CD4-positive, CD25-positive, alpha-beta regulatory T cell (primary cell): Measurements from ENCODE around the gene ISCU. TPM values are rescaled to one million over a fixed set of nuclear protein-coding genes. Genes with fewer than 3 reads are reported as not detected.

ENCODE experiments used
- ATAC-seq, 2 donors: fragments of 150-1000 bp; cut with Tn5 transposase; one replicate each; pipeline ENCODE4 v1.10.0; 2021; ENCODE audit warnings: low read depth in 2 of 2, moderate number of reproducible peaks in 2 of 2, moderate library complexity in 1 of 2
- DNase-seq, 3 donors: peaks; one replicate each; pipeline versions ENCODE4 v3.0.0 to v3.0.0-alpha.2; 2012 to 2022; ENCODE audit warnings: mixed read lengths in 1 of 3
- H3K27ac ChIP-seq: one replicate; pipeline ENCODE4 v1.7.0; 2013; ENCODE audit warnings: mild to moderate bottlenecking, low read length; ENCODE audit not compliant: insufficient read depth, poor library complexity, severe bottlenecking
- H3K27me3 ChIP-seq: one replicate; pipeline ENCODE4 v1.7.0; 2013; ENCODE audit warnings: low read length; ENCODE audit not compliant: control insufficient read depth, insufficient read depth
- H3K36me3 ChIP-seq: one replicate; pipeline ENCODE4 v1.7.0; 2013; ENCODE audit warnings: mild to moderate bottlenecking, low read length, moderate library complexity; ENCODE audit not compliant: control insufficient read depth, insufficient read depth
- H3K4me1 ChIP-seq: 2 replicates; pipeline ENCODE4 v1.7.0; 2013; ENCODE audit warnings: mild to moderate bottlenecking, low read length; ENCODE audit not compliant: insufficient read depth, control insufficient read depth, poor library complexity, severe bottlenecking
- H3K4me3 ChIP-seq: one replicate; pipeline ENCODE4 v1.7.0; 2013; ENCODE audit warnings: low read depth, mild to moderate bottlenecking, low read length, moderate library complexity
- H3K9me3 ChIP-seq, 2 experiments: 1 replicate in 1 of 2; 2 replicates in 1 of 2; pipeline ENCODE4 v1.7.0; 2013; ENCODE audit warnings: low read length in 2 of 2, mild to moderate bottlenecking in 1 of 2, moderate library complexity in 1 of 2; ENCODE audit not compliant: control insufficient read depth in 2 of 2
- H3K27ac Mint-ChIP-seq, 3 donors: one replicate each; pipeline ENCODE4 v1.8.0; 2020 to 2022; ENCODE audit warnings: mild to moderate bottlenecking in 3 of 3, mixed read lengths in 3 of 3, moderate library complexity in 2 of 3
- H3K27me3 Mint-ChIP-seq: one replicate; pipeline ENCODE4 v1.8.0; 2022; ENCODE audit warnings: mild to moderate bottlenecking, mixed read lengths
- H3K36me3 Mint-ChIP-seq: one replicate; pipeline ENCODE4 v1.8.0; 2020; ENCODE audit warnings: mixed read lengths
- H3K4me1 Mint-ChIP-seq, 4 donors: one replicate each; pipeline ENCODE4 v1.8.0; 2020 to 2022; ENCODE audit warnings: mixed read lengths in 4 of 4, mild to moderate bottlenecking in 1 of 4
- H3K4me3 Mint-ChIP-seq, 4 donors: one replicate each; pipeline ENCODE4 v1.8.0; 2020 to 2022; ENCODE audit warnings: mild to moderate bottlenecking in 4 of 4, mixed read lengths in 4 of 4, moderate library complexity in 3 of 4
- H3K9me3 Mint-ChIP-seq, 7 donors: one replicate each; pipeline ENCODE4 v1.8.0; 2020 to 2022; ENCODE audit warnings: mixed read lengths in 7 of 7, mild to moderate bottlenecking in 3 of 7, moderate library complexity in 2 of 7
- polyA plus RNA-seq, 4 donors: library from polyadenylated mRNA; unstranded; fragments of 300-500 nt; fragmentation: Illumina TruSeq; gene quantifications; one replicate each; pipeline ENCODE4 v1.2.3, GENCODE V29; 2021
- total RNA-seq: library from RNA; stranded (reverse); gene quantifications from one replicate; pipeline ENCODE4 v1.2.3, GENCODE V29; 2022

ISCU gene
- total and polyA plus RNA-seq, 5 donors from 2014 or later, result 173 to 295 (median 259) TPM

DNA sequence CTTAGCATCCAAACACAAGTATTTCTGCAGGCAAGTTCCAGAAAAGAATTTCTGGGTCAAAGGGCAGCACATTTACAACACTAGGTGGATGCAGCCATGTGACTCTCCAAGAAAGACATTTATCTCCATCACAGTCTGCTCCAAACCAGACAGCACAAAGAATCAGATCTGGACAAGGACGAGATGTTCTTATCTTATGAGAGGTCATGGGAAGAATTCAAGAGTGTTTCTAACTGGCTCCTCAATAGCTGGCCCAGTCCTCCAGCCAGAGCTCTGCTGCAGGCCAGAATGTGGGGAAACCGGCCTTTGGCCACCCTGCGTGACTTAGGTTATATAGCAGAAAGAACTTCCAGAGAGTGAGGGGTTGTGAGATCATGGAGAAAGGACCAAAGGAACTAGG lies 18.1 kb downstream of the ISCU start:
- no peaks in the 10 kb centered on the region for H3K36me3 Mint-ChIP-seq
- no peak for ATAC-seq

DNA sequence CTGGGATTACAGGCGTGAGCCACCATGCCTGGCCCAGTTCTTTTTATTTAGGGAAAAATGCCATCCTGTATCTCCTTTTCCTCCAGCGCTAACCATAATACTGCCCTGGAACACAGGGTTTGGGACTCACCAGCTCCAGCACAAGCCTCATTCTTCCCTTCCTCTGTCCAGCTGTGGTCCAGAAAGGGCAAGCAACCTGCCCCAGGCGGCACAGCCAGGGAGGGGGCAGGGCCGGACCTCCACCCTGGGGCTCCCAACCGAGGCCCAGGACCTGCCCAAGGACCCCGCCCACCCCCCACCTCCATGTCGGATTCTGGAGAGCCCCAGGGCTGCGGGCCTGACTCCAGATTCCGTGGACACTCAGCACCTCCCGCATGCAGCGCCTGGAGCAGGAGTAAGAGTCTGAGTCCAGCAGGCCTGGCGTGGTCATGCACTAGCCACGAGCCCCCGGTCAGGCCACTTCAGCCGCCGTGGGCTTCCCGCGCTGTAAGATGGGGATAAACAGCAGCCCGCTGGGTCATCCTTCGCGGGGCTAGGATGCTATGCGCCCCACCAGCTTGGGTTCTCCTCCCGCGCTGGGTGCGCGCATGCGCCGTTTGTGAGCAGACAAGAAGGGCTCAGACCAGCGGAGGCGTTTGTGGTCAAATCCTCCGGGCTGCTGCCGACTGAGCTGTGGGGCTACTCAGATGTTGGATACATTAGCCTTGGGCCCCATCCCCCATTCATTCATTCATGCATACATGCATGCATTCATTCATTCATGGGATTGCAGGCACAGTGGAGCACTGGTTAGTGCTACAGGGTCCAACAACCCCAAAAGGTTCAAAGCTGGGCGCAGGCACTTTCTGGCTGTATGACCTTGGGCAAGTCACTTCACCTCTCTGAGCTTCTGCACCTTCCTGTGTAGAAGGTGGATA lies 19.2 kb downstream of the ISCU start:
- no peak overlapping the region for H3K27ac ChIP-seq
- ATAC-seq, result no peak
- no peak for DNase-seq
- Mint-ChIP-seq H3K4me1 (peaks cover 0 to 4% (median 0%) of the 10 kb centered on the region in 4 donors), H3K4me3 (no peak overlapping the region), H3K27ac (peak overlapping the region in 1 of 3 donors; percentile 47), H3K9me3 (peaks cover 0 to 3% (median 0%) of the 10 kb centered on the region in 7 donors), H3K36me3 (no peaks in the 10 kb centered on the region), H3K27me3 (peaks cover 11% of the 10 kb centered on the region)
- no peaks in the 10 kb centered on the region for H3K27me3 ChIP-seq
- no peaks in the 10 kb centered on the region for H3K36me3 ChIP-seq
- no peaks in the 10 kb centered on the region for H3K4me1 ChIP-seq
- H3K4me3 ChIP-seq, result no peak overlapping the region
- H3K9me3 ChIP-seq, result no peaks in the 10 kb centered on the region

More for the DNA sequence above, 18.1 kb downstream of the ISCU start:
- no peak for DNase-seq
- H3K27ac ChIP-seq, result no peak overlapping the region
- H3K27me3 ChIP-seq, result no peaks in the 10 kb centered on the region
- Mint-ChIP-seq H3K4me1 (peaks cover 0 to 6% (median 2%) of the 10 kb centered on the region in 4 donors), H3K4me3 (no peak overlapping the region), H3K27ac (peak overlapping the region in 1 of 3 donors; percentile 39), H3K9me3 (peaks cover 0 to 2% (median 0%) of the 10 kb centered on the region in 7 donors), H3K27me3 (peaks cover 5% of the 10 kb centered on the region)
- H3K4me1 ChIP-seq, result no peaks in the 10 kb centered on the region
- H3K36me3 ChIP-seq, result no peaks in the 10 kb centered on the region
- no peak overlapping the region for H3K4me3 ChIP-seq
- no peaks in the 10 kb centered on the region for H3K9me3 ChIP-seq

DNA sequence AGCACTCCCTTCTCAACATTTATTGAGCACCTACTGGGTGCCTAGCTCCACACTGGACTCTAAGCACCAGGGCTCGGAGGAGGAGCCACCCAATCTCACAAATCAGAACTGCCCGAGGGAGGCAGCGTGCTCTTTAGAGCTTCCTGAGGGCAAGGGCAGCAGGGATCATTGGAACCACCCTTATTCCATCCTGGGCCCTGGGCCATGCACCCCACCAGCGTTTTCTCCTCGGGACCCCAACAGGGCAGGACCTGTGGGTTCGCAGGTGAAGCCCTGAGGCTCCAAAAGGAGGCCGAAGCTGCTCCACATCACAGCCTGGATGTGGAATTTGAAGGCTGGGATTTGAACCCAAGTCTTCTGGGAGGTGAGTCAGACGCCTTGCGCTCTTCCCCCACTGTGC lies 20.1 kb downstream of the ISCU start:
- Mint-ChIP-seq H3K4me1 (peaks cover 0 to 2% (median 0%) of the 10 kb centered on the region in 4 donors), H3K4me3 (no peak overlapping the region), H3K27ac (peak overlapping the region in 1 of 3 donors; percentile 47), H3K27me3 (peaks cover 11% of the 10 kb centered on the region), H3K9me3 (peaks cover 0 to 3% (median 0%) of the 10 kb centered on the region in 7 donors), H3K36me3 (no peaks in the 10 kb centered on the region)
- H3K4me1 ChIP-seq, result no peaks in the 10 kb centered on the region
- no peak overlapping the region for H3K4me3 ChIP-seq
- H3K9me3 ChIP-seq, result no peaks in the 10 kb centered on the region
- no peak for DNase-seq
- H3K36me3 ChIP-seq, result no peaks in the 10 kb centered on the region
- no peak for ATAC-seq
- H3K27me3 ChIP-seq, result no peaks in the 10 kb centered on the region
- no peak overlapping the region for H3K27ac ChIP-seq

DNA sequence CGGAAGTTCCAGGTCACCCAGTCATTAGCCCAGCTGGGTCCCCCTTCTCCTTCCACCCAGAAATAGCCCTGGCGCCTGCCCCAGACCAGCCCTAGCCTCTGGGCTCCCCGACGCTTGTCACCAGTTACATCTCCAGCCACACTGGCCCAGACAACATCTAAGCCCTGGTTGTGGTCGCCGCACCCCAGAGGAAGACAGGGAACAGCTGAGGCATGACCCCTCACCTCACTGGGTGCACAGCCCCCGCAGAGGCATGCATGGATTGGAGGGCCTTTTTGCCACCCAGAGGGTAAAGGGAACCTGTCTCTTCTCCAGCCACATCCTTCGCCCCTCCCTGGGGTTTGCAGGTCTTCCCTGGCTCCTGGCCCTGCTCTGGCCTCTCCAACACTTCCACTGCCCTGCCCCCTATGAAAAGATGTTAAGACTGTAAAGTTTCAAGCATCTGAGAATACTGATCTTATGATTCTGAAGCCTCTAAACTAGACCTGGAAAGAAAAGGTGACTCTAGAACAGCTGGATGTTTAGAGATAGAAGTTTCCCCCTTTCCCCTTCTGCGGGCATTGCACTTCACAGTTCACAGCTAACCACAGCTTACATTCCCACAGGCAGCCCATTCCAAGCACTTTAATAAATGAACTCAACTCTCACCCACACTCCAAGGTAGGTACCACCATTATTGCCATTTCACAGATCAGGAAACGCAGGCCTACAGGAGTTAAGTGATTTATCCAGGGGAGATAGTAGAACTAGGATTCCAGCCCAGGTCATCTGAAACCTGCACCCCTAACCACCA lies 20.8 kb downstream of the ISCU start:
- no peaks in the 10 kb centered on the region for H3K36me3 Mint-ChIP-seq
- peaks cover 11% of the 10 kb centered on the region for H3K27me3 Mint-ChIP-seq
- Histone ChIP-seq H3K27me3 (no peaks in the 10 kb centered on the region), H3K27ac (no peak overlapping the region), H3K9me3 (no peaks in the 10 kb centered on the region), H3K36me3 (no peaks in the 10 kb centered on the region), H3K4me1 (no peaks in the 10 kb centered on the region), H3K4me3 (no peak overlapping the region)
- peak overlapping the region in 1 of 4 donors; percentile 52 for H3K4me3 Mint-ChIP-seq
- H3K4me1 Mint-ChIP-seq, result no peaks in the 10 kb centered on the region
- no peak overlapping the region for H3K27ac Mint-ChIP-seq
- peaks cover 0 to 3% (median 0%) of the 10 kb centered on the region in 7 donors for H3K9me3 Mint-ChIP-seq
- ATAC-seq (no peak), DNase-seq (no peak)

DNA sequence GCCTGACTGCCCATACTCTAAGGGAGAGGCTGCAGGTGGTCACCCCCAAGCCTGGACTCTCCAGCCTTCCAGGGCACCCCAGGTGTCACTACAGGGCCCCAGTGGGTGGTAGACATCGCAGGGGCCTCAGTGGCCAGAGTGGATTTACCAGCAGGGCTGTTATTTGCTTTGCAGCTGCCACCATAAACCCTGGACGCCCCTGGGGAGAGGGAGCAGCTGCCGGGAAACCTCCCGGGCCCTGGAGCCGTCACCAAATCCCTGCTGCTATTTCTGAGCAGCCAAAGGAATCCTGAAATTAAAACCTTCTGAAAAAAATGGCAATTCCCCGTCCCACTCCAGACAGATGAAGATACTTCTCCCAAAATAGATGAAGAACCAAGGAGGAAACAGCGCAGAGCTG lies 21.6 kb downstream of the ISCU start:
- no peaks in the 10 kb centered on the region for H3K36me3 ChIP-seq
- H3K36me3 Mint-ChIP-seq, result no peaks in the 10 kb centered on the region
- H3K9me3 Mint-ChIP-seq, result peaks cover 0 to 1% (median 0%) of the 10 kb centered on the region in 7 donors
- H3K4me1 Mint-ChIP-seq, result no peaks in the 10 kb centered on the region
- no peak overlapping the region for H3K27ac Mint-ChIP-seq
- peak overlapping the region in 1 of 4 donors; percentile 51 for H3K4me3 Mint-ChIP-seq
- H3K27ac ChIP-seq, result no peak overlapping the region
- H3K27me3 ChIP-seq, result no peaks in the 10 kb centered on the region
- no peak overlapping the region for H3K4me3 ChIP-seq
- H3K27me3 Mint-ChIP-seq, result peaks cover 11% of the 10 kb centered on the region
- DNase-seq (no peak), ATAC-seq (no peak)
- no peaks in the 10 kb centered on the region for H3K4me1 ChIP-seq
- H3K9me3 ChIP-seq, result no peaks in the 10 kb centered on the region

DNA sequence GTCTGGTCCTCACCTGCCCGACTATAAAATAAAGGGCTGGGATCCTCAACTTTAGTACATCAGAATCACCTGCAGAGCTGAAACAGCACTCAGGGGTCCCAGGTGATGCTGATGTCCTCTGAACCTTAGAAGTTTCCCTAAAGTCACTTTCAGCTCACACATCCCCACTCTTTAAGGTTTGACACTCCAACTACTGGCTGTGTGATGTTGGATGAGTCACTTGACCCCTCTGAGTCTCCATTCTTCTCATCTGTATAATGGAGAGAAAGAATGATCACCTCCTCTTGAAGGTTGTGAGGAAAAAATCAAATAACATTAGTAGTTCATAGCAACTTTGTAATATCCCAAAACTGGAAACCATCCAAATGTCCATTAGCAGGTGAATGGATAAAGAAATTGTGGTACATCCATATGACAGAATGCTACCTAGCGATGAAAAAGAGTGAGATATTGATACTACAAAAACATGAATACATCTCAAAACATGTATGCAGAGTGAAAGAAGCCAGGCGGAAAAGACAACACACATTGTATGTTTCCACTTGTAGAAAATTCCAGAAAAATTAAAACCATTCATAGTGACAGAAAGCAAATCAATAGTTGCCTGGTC lies 22.2 kb downstream of the ISCU start:
- peaks cover 0 to 1% (median 0%) of the 10 kb centered on the region in 7 donors for H3K9me3 Mint-ChIP-seq
- peak overlapping the region in 1 of 4 donors; percentile 51 for H3K4me3 Mint-ChIP-seq
- no peaks in the 10 kb centered on the region for H3K36me3 Mint-ChIP-seq
- H3K4me3 ChIP-seq, result no peak overlapping the region
- H3K4me1 Mint-ChIP-seq, result no peaks in the 10 kb centered on the region
- H3K27ac Mint-ChIP-seq, result no peak overlapping the region
- H3K27me3 Mint-ChIP-seq, result peaks cover 11% of the 10 kb centered on the region
- DNase-seq, result no peak
- H3K9me3 ChIP-seq, result no peaks in the 10 kb centered on the region
- no peaks in the 10 kb centered on the region for H3K27me3 ChIP-seq
- H3K27ac ChIP-seq, result no peak overlapping the region
- no peaks in the 10 kb centered on the region for H3K36me3 ChIP-seq
- H3K4me1 ChIP-seq, result no peaks in the 10 kb centered on the region
- no peak for ATAC-seq

DNA sequence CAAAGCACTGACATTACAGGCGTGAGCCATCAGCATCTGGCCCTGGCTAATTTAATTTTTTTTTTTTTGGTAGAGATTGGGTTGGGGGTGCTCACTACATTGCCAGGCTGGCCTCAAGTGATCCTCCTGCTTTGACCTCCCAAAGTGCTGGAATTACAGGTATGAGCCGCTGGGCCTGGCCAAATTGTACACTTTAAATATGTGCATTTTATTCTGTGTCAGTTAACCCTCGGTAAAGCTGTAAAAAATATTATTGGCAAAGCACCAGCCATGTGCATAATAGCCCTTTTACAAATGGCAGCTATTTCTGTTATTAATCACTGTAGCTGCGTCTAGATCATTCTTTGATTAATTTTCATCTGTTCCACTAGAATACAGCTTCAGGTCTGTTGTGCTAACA lies 23.5 kb downstream of the ISCU start:
- no peaks in the 10 kb centered on the region for H3K36me3 Mint-ChIP-seq
- no peaks in the 10 kb centered on the region for H3K4me1 Mint-ChIP-seq
- Histone ChIP-seq H3K27me3 (no peaks in the 10 kb centered on the region), H3K4me1 (no peaks in the 10 kb centered on the region), H3K36me3 (no peaks in the 10 kb centered on the region), H3K27ac (no peak overlapping the region), H3K9me3 (no peaks in the 10 kb centered on the region), H3K4me3 (no peak overlapping the region)
- H3K4me3 Mint-ChIP-seq, result no peak overlapping the region
- H3K27me3 Mint-ChIP-seq, result peaks cover 11% of the 10 kb centered on the region
- DNase-seq (no peak), ATAC-seq (no peak)
- H3K9me3 Mint-ChIP-seq, result peaks cover 0 to 1% (median 0%) of the 10 kb centered on the region in 7 donors
- no peak overlapping the region for H3K27ac Mint-ChIP-seq
